ENCODE measurements around the gene UCP3. TPM values are rescaled to one million over a fixed set of nuclear protein-coding genes. Genes with fewer than 3 reads are reported as not detected.

The UCP3 gene
- total and polyA plus RNA-seq, 2 donors: 0.85 to 1.2 TPM

GRCh38 chr11:73957654-73958361, 51.1 kb downstream of the UCP3 start:
- H3K27ac ChIP-seq (ENCODE audit: low read depth): no peak overlapping the region
- 54% methylated on average over 25 of the region's 25 CpGs for WGBS
- DNase-seq (ENCODE audit: extremely low spot score): no peak
- no peak overlapping the region for H3K4me3 ChIP-seq (ENCODE audit: low read depth, low read length)
- no peaks in the 10 kb centered on the region for H3K36me3 ChIP-seq (ENCODE audit: insufficient read depth)
- H3K4me1 ChIP-seq (ENCODE audit: insufficient read depth): no peaks in the 10 kb centered on the region

GRCh38 chr11:73956876-73957653, 51.8 kb downstream of the UCP3 start:
- DNase-seq (ENCODE audit: extremely low spot score): no peak
- H3K4me1 ChIP-seq (ENCODE audit: insufficient read depth): no peaks in the 10 kb centered on the region
- H3K4me3 ChIP-seq (ENCODE audit: low read depth, low read length): no peak overlapping the region
- H3K36me3 ChIP-seq (ENCODE audit: insufficient read depth): no peaks in the 10 kb centered on the region
- H3K27ac ChIP-seq (ENCODE audit: low read depth): no peak overlapping the region
- WGBS: 47% methylated on average over 29 of the region's 29 CpGs

- no peak overlapping the region for H3K4me3 ChIP-seq (ENCODE audit: low read depth, low read length)
- DNase-seq (ENCODE audit: extremely low spot score): no peak
- H3K36me3 ChIP-seq (ENCODE audit: insufficient read depth): no peaks in the 10 kb centered on the region
- H3K4me1 ChIP-seq (ENCODE audit: insufficient read depth): no peaks in the 10 kb centered on the region
- no peak overlapping the region for H3K27ac ChIP-seq (ENCODE audit: low read depth)
- WGBS: 84% methylated on average over 7 of the region's 7 CpGs
Observed at GRCh38 chr11:73951797-73952196, 57.1 kb downstream of the UCP3 start.

GRCh38 chr11:73950869-73951710, 57.8 kb downstream of the UCP3 start, which contains the start of gene DNAJB13:
Gene DNAJB13, plus strand, starts transcription at chr11:73951026. Its CDS starts 44 bp downstream, at chr11:73951070.
- no peak for DNase-seq (ENCODE audit: extremely low spot score)
- H3K36me3 ChIP-seq (ENCODE audit: insufficient read depth): no peaks in the 10 kb centered on the region
- H3K27ac ChIP-seq (ENCODE audit: low read depth): no peak within 1 kb of the TSS
- H3K4me1 ChIP-seq (ENCODE audit: insufficient read depth): no peaks in the 10 kb centered on the region
- no peak within 1 kb of the TSS for H3K4me3 ChIP-seq (ENCODE audit: low read depth, low read length)
- WGBS: 76% methylated on average over 12 of the region's 12 CpGs

Other genes with a start within 250 kb of the UCP3 start
- gene RAB6A, start 248.0 kb downstream of the UCP3 start, total RNA-seq: 106 TPM
- 96.0 TPM for gene RAB6A, start 248.0 kb downstream of the UCP3 start, polyA plus RNA-seq
- 33.2 TPM for gene MRPL48, start 221.2 kb downstream of the UCP3 start, total RNA-seq
- gene MRPL48, start 221.2 kb downstream of the UCP3 start, polyA plus RNA-seq: 22.3 TPM
- gene COA4, start 132.2 kb downstream of the UCP3 start, total RNA-seq: 34.0 TPM
- gene COA4, start 132.2 kb downstream of the UCP3 start, polyA plus RNA-seq: 70.9 TPM
- gene PAAF1, start 132.1 kb downstream of the UCP3 start, total RNA-seq: 15.1 TPM
- gene PAAF1, start 132.1 kb downstream of the UCP3 start, polyA plus RNA-seq: 20.2 TPM
- gene DNAJB13, start 58.1 kb downstream of the UCP3 start, total RNA-seq: 0.58 TPM
- 0.38 TPM for gene DNAJB13, start 58.1 kb downstream of the UCP3 start, polyA plus RNA-seq
- gene UCP2, start 26.2 kb downstream of the UCP3 start, total RNA-seq: 16.2 TPM
- gene UCP2, start 26.2 kb downstream of the UCP3 start, polyA plus RNA-seq: 29.6 TPM
- 19.5 TPM for gene C2CD3, start 161.9 kb upstream of the UCP3 start, total RNA-seq
- 9.8 TPM for gene C2CD3, start 161.9 kb upstream of the UCP3 start, polyA plus RNA-seq
- gene PPME1, start 162.2 kb upstream of the UCP3 start, total RNA-seq: 24.5 TPM
- gene PPME1, start 162.2 kb upstream of the UCP3 start, polyA plus RNA-seq: 33.4 TPM

All from urinary bladder (tissue), 4 donors.